OCI-LY3 (cell line): ENCODE data around the gene ASMTL.
"Not testable (repeated sequence)": the region's sequence is repeated elsewhere in the genome, so short reads cannot be mapped to it uniquely, and the experiment has no call there.

Experiments
- H2AFZ ChIP-seq: fragments of 200-600, 300-600 bp; shearing (Covaris generic); 2 replicates; pipeline ENCODE4 v1.6.0; 2014; ENCODE audit warnings: antibody characterized with exemption, low read depth, low read length
- H3K27ac ChIP-seq: fragments of 200-600, 300-600 bp; sonication (generic); 2 replicates; pipeline ENCODE4 v1.5.1; 2014; ENCODE audit warnings: mild to moderate bottlenecking, low read length, moderate library complexity, mixed read lengths
- H3K27me3 ChIP-seq: fragments of 200-600, 300-600 bp; sonication (generic); 2 replicates; pipeline ENCODE4 v1.6.1; 2014; ENCODE audit warnings: low read depth, low read length, mixed read lengths
- H3K36me3 ChIP-seq: fragments of 200-600, 300-600 bp; sonication (generic); replicated peaks from 2 replicates; pipeline ENCODE3; 2014; ENCODE audit warnings: low read depth, low read length, mixed read lengths
- H3K4me1 ChIP-seq: fragments of 300-600, 200-600 bp; sonication (generic); 2 replicates; pipeline ENCODE4 v1.6.1; 2014; ENCODE audit warnings: low read length, mixed read lengths
- H3K4me2 ChIP-seq: fragments of 200-600, 300-600 bp; sonication (generic); 2 replicates; pipeline ENCODE4 v1.6.1; 2014; ENCODE audit warnings: low read length, mixed read lengths
- H3K4me3 ChIP-seq: fragments of 300-600, 200-600 bp; sonication (generic); 2 replicates; pipeline ENCODE4 v1.5.1; 2014; ENCODE audit warnings: antibody characterized with exemption, mild to moderate bottlenecking, low read length, moderate library complexity
- H3K79me2 ChIP-seq: fragments of 300-600, 200-600 bp; shearing (Covaris generic); 2 replicates; pipeline ENCODE4 v1.6.1; 2014; ENCODE audit warnings: mild to moderate bottlenecking, low read length, mixed read lengths
- H3K9ac ChIP-seq: fragments of 300-600, 200-600 bp; shearing (Covaris generic); 2 replicates; pipeline ENCODE4 v1.6.0; 2014; ENCODE audit warnings: mild to moderate bottlenecking, low read length, moderate library complexity
- H3K9me3 ChIP-seq: fragments of 200-600, 300-600 bp; shearing (Covaris generic); 2 replicates; pipeline ENCODE4 v1.6.1; 2014; ENCODE audit warnings: low read length, mixed read lengths; ENCODE audit not compliant: insufficient read depth
- H4K20me1 ChIP-seq: fragments of 200-600, 300-600 bp; sonication (generic); 2 replicates; pipeline ENCODE4 v1.6.1; 2016; ENCODE audit warnings: low read length, mixed read lengths; ENCODE audit not compliant: insufficient read depth
- EZH2phosphoT487 ChIP-seq: fragments of 200-600 bp; shearing (Covaris generic); IDR thresholded peaks from 2 replicates; pipeline ENCODE4 v1.6.1; 2018; ENCODE audit warnings: antibody characterized with exemption, mixed run types, low read depth
- TF ChIP-seq, protein P1 (sequence below): fragments of 200-600, 300-600 bp; sonication (generic); IDR thresholded peaks from 2 replicates; pipeline ENCODE4 v1.5.1; 2014; ENCODE audit warnings: antibody characterized with exemption, low read length, low read depth

ASMTL gene

GRCh38 chrX:1411326-1411725, 41.4 kb downstream of the ASMTL start:
- Histone ChIP-seq H4K20me1 (peaks cover 16% of the 10 kb centered on the region), H3K9ac (no peak overlapping the region), H3K9me3 (no peaks in the 10 kb centered on the region), H3K4me3 (no peak overlapping the region), H3K27me3 (no peaks in the 10 kb centered on the region), H2AFZ (no peak overlapping the region), H3K36me3 (peaks cover 49% of the 10 kb centered on the region), H3K4me2 (no peak overlapping the region), H3K79me2 (0 out of 2 replicates have a peak, but pooled peaks cover 3% of the 10 kb centered on the region), H3K4me1 (no peaks in the 10 kb centered on the region), H3K27ac (no peak overlapping the region)
- TF ChIP-seq, protein P1, sequence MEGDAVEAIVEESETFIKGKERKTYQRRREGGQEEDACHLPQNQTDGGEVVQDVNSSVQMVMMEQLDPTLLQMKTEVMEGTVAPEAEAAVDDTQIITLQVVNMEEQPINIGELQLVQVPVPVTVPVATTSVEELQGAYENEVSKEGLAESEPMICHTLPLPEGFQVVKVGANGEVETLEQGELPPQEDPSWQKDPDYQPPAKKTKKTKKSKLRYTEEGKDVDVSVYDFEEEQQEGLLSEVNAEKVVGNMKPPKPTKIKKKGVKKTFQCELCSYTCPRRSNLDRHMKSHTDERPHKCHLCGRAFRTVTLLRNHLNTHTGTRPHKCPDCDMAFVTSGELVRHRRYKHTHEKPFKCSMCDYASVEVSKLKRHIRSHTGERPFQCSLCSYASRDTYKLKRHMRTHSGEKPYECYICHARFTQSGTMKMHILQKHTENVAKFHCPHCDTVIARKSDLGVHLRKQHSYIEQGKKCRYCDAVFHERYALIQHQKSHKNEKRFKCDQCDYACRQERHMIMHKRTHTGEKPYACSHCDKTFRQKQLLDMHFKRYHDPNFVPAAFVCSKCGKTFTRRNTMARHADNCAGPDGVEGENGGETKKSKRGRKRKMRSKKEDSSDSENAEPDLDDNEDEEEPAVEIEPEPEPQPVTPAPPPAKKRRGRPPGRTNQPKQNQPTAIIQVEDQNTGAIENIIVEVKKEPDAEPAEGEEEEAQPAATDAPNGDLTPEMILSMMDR = no peak
- no peak for TF ChIP-seq EZH2phosphoT487

GRCh38 chrX:1407035-1407434, 45.7 kb downstream of the ASMTL start:
- Histone ChIP-seq H3K79me2 (0 out of 2 replicates have a peak, but pooled peaks cover 5% of the 10 kb centered on the region), H3K4me3 (no peak overlapping the region), H3K4me1 (no peaks in the 10 kb centered on the region), H3K27me3 (no peaks in the 10 kb centered on the region), H3K27ac (no peak overlapping the region), H4K20me1 (peaks cover 10% of the 10 kb centered on the region; the same call in 1 of the 2 replicates), H3K9me3 (no peaks in the 10 kb centered on the region), H2AFZ (no peak overlapping the region), H3K9ac (no peak overlapping the region), H3K4me2 (no peak overlapping the region), H3K36me3 (peaks cover 58% of the 10 kb centered on the region)
- TF ChIP-seq, protein P1 = no peak
- no peak for TF ChIP-seq EZH2phosphoT487

DNA sequence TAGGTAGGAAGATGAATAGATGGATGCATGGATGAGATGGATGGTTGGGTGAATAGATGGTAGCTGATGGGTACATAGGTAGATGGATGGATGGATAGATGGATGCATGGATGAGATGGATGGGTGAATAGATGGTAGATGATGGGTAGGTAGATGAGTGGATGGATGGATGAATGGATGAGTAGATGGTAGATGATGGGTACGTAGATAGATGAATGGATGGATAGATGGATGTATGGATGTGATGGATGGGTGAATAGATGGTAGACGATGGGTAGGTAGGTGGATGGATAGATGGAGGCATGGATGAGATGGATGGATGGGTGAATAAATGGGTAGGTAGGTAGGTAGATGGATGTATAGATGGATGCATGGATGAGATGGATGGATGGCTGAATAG, 46.9 kb downstream of the ASMTL start:
- H3K36me3 ChIP-seq = peaks cover 64% of the 10 kb centered on the region
- not testable (repeated sequence) for H3K27me3 ChIP-seq, H3K4me1 ChIP-seq, H3K27ac ChIP-seq, H3K4me2 ChIP-seq, H3K4me3 ChIP-seq, H3K79me2 ChIP-seq, H3K9ac ChIP-seq, H3K9me3 ChIP-seq, H2AFZ ChIP-seq
- H4K20me1 ChIP-seq = peaks cover 16% of the 10 kb centered on the region; the same call in 1 of the 2 replicates

GRCh38 chrX:1403867-1404266, 48.8 kb downstream of the ASMTL start:
- not testable (repeated sequence) for H3K9ac ChIP-seq, H3K27ac ChIP-seq, H3K27me3 ChIP-seq, H3K79me2 ChIP-seq, H3K4me3 ChIP-seq, H3K4me2 ChIP-seq, H2AFZ ChIP-seq, H3K4me1 ChIP-seq, H3K9me3 ChIP-seq
- Histone ChIP-seq H3K36me3 (peaks cover 71% of the 10 kb centered on the region), H4K20me1 (peaks cover 16% of the 10 kb centered on the region; the same call in 1 of the 2 replicates)

DNA sequence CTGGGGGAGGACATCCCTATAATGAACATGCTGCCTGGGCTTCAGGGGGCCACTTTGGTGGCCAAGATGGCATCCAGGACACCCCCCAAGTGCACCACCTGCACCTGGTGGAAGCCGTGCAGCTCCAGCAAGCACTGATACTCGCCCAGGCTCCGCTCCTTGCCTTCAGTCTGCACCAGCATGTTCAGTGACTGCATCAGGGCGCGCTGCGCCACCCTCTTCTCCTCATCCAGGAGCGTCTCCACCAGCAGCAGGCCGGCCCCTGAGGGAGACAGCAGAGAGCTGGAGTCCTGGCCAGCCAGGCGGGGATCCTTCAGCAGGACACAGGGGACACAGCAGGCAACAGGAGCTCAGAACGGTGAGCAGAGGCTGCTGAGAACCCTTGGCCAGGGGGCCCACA, 49.5 kb downstream of the ASMTL start:
- H3K4me1 ChIP-seq = no peaks in the 10 kb centered on the region
- H3K27ac ChIP-seq = no peak overlapping the region
- H3K4me2 ChIP-seq = no peak overlapping the region
- H4K20me1 ChIP-seq = peaks cover 16% of the 10 kb centered on the region; the same call in 1 of the 2 replicates
- H3K9ac ChIP-seq = no peak overlapping the region
- H3K4me3 ChIP-seq = no peak overlapping the region
- H3K9me3 ChIP-seq = no peaks in the 10 kb centered on the region
- H3K79me2 ChIP-seq = 0 out of 2 replicates have a peak, but pooled peaks cover 5% of the 10 kb centered on the region
- H3K27me3 ChIP-seq = no peaks in the 10 kb centered on the region
- H3K36me3 ChIP-seq = peaks cover 77% of the 10 kb centered on the region
- no peak overlapping the region for H2AFZ ChIP-seq
- TF ChIP-seq, protein P1 = no peak
- TF ChIP-seq EZH2phosphoT487 = no peak
